Neuronal stem cell (in vitro differentiated cells): Measurements from ENCODE around the gene MAPK1.
"Not testable (repeated sequence)": the region's sequence is repeated elsewhere in the genome, so short reads cannot be mapped to it uniquely, and the experiment has no call there.

Source experiments
- DNase-seq: peaks from one replicate; pipeline ENCODE4 v3.0.0-alpha.2; 2013; ENCODE audit warnings: low spot score
- H2AFZ ChIP-seq: one replicate; pipeline ENCODE4 v1.6.1; 2013; ENCODE audit warnings: mild to moderate bottlenecking, low read length, inconsistent platforms
- H2AK5ac ChIP-seq: 2 replicates; pipeline ENCODE4 v1.6.1; 2013; ENCODE audit warnings: low read depth, mild to moderate bottlenecking, inconsistent platforms, low read length, moderate library complexity, mixed read lengths
- H2BK120ac ChIP-seq: 2 replicates; pipeline ENCODE4 v1.6.1; 2013; ENCODE audit warnings: low read depth, mild to moderate bottlenecking, inconsistent platforms, low read length, moderate library complexity, mixed read lengths
- H2BK12ac ChIP-seq: one replicate; pipeline ENCODE4 v1.6.1; 2013; ENCODE audit warnings: low read length, inconsistent platforms
- H2BK15ac ChIP-seq: 2 replicates; pipeline ENCODE4 v1.6.1; 2013; ENCODE audit warnings: mild to moderate bottlenecking, low read length, inconsistent platforms, mixed read lengths
- H2BK5ac ChIP-seq: one replicate; pipeline ENCODE4 v1.6.1; 2013; ENCODE audit warnings: inconsistent platforms, mild to moderate bottlenecking, low read length, moderate library complexity
- H3K14ac ChIP-seq: one replicate; pipeline ENCODE4 v1.6.1; 2013; ENCODE audit warnings: low read length, inconsistent platforms
- H3K18ac ChIP-seq: 2 replicates; pipeline ENCODE4 v1.6.1; 2013; ENCODE audit warnings: low read length, inconsistent platforms
- H3K23ac ChIP-seq: 2 replicates; pipeline ENCODE4 v1.6.1; 2013; ENCODE audit warnings: low read depth, mild to moderate bottlenecking, mixed read lengths, low read length, inconsistent platforms; ENCODE audit not compliant: poor library complexity
- H3K27ac ChIP-seq: replicated peaks from 3 replicates; pipeline ENCODE4 v1.5.1; 2013; ENCODE audit warnings: low read length, inconsistent platforms
- H3K27me3 ChIP-seq, 3 experiments: 2 replicates each; pipeline ENCODE4 v1.6.1; 2013; ENCODE audit warnings: low read length in 3 of 3, mild to moderate bottlenecking in 2 of 3, inconsistent platforms in 1 of 3, low read depth in 1 of 3, mixed read lengths in 1 of 3, moderate library complexity in 1 of 3; ENCODE audit not compliant: control insufficient read depth in 3 of 3, insufficient read depth in 3 of 3
- H3K36me3 ChIP-seq, 2 donors: replicated peaks in 1 of 2; 2 replicates each; pipeline ENCODE4 v1.6.1; 2013; ENCODE audit warnings: low read length in 2 of 2; ENCODE audit not compliant: control insufficient read depth in 2 of 2, insufficient read depth in 2 of 2
- H3K4ac ChIP-seq: 2 replicates; pipeline ENCODE4 v1.6.1; 2013; ENCODE audit warnings: inconsistent platforms, mild to moderate bottlenecking, low read length, moderate library complexity
- H3K4me1 ChIP-seq, 2 donors: 1 replicate in 1 of 2; 2 replicates in 1 of 2; pipeline ENCODE4 v1.6.1; 2013; ENCODE audit warnings: low read length in 2 of 2, low read depth in 1 of 2; ENCODE audit not compliant: control insufficient read depth in 2 of 2, insufficient read depth in 1 of 2
- H3K4me2 ChIP-seq: one replicate; pipeline ENCODE4 v1.6.1; 2013; ENCODE audit warnings: mild to moderate bottlenecking, low read length, inconsistent platforms; ENCODE audit not compliant: insufficient read depth, poor library complexity, severe bottlenecking
- H3K4me3 ChIP-seq, 2 donors: 2 replicates each; pipeline ENCODE4 v1.5.1; 2013; ENCODE audit warnings: low read length in 2 of 2, mild to moderate bottlenecking in 2 of 2, inconsistent platforms in 1 of 2, moderate library complexity in 1 of 2
- H3K79me1 ChIP-seq: one replicate; pipeline ENCODE4 v1.6.1; 2013; ENCODE audit warnings: low read depth, mild to moderate bottlenecking, inconsistent platforms, low read length, moderate library complexity
- H3K9ac ChIP-seq: one replicate; pipeline ENCODE4 v1.6.1; 2013; ENCODE audit warnings: mild to moderate bottlenecking, low read depth, low read length, inconsistent platforms; ENCODE audit not compliant: poor library complexity
- H3K9me3 ChIP-seq, 2 donors: replicated peaks in 1 of 2; 2 replicates each; pipeline versions ENCODE3 to v1.6.1; 2013; ENCODE audit warnings: low read length in 2 of 2, mild to moderate bottlenecking in 2 of 2, inconsistent platforms in 1 of 2, low read depth in 1 of 2, mixed read lengths in 1 of 2, moderate library complexity in 1 of 2; ENCODE audit not compliant: control insufficient read depth in 2 of 2, insufficient read depth in 1 of 2
- H4K8ac ChIP-seq: one replicate; pipeline ENCODE4 v1.6.1; 2013; ENCODE audit warnings: low read depth, mild to moderate bottlenecking, inconsistent platforms, low read length, moderate library complexity
- H4K91ac ChIP-seq: one replicate; pipeline ENCODE4 v1.6.1; 2013; ENCODE audit warnings: low read length, low read depth, mild to moderate bottlenecking, inconsistent platforms; ENCODE audit not compliant: poor library complexity
- WGBS, 2 donors: extraction: QIAGEN DNeasy Blood & Tissue Kit; methylation state at CpG; one replicate each; pipeline ENCODE4 v1.1.7; 2013; ENCODE audit warnings: missing lambda C conversion rate in 2 of 2, mixed read lengths in 1 of 2; ENCODE audit not compliant: insufficient read length in 2 of 2, insufficient replicate concordance in 1 of 2; ENCODE audit errors: extremely low coverage in 2 of 2; 5-methylcytosine and 5-hydroxymethylcytosine counted together

MAPK1 gene

DNA sequence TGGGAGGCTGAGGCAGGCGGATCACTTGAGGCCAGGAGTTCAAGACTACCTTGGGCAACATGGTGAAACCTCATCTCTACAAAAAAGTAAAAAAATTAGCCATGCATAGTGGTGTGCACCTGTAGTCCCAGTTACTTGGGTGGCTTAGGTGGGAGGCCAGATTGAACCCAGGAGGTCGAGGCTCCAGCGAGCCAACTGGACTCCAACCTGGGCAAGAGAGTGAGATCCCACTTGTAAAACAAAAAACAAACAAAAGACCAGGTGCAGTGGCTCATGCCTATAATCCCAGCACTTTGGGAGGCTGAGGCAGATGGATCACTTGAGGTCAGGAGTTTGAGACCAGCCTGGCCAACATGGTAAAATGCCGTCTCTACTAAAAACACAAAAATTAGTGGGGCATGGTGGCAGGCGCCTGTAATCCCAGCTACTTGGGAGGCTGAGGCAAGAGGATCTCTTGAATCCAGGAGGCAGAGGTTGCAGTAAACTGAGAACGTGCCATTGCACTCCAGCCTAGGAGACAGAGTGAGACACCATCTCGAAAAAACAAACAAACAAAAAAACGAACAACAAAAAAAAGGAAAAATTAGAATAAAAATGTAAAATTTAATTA, 46.7 kb upstream of the MAPK1 start:
- not testable (repeated sequence) for H2BK5ac ChIP-seq, H3K36me3 ChIP-seq, H3K9ac ChIP-seq, H2BK120ac ChIP-seq, DNase-seq, H4K91ac ChIP-seq, H3K23ac ChIP-seq, H2BK15ac ChIP-seq, H2AK5ac ChIP-seq, H3K4me3 ChIP-seq, H3K18ac ChIP-seq, H4K8ac ChIP-seq, H2AFZ ChIP-seq, H3K27me3 ChIP-seq, H2BK12ac ChIP-seq, H3K4me2 ChIP-seq, H3K9me3 ChIP-seq, H3K4ac ChIP-seq, H3K79me1 ChIP-seq, H3K4me1 ChIP-seq, H3K14ac ChIP-seq, H3K27ac ChIP-seq
- WGBS, 2 donors: no CpG with 5 or more reads among the region's 8 CpGs

GRCh38 chr22:21910367-21910766, 42.9 kb upstream of the MAPK1 start:
- no CpG with 5 or more reads among the region's 4 CpGs for WGBS, 2 donors
- not testable (repeated sequence) for H2BK120ac ChIP-seq, H3K14ac ChIP-seq, H3K4me1 ChIP-seq, H2BK5ac ChIP-seq, H4K91ac ChIP-seq, H3K4ac ChIP-seq, H2AK5ac ChIP-seq, H3K79me1 ChIP-seq, H3K18ac ChIP-seq, H3K23ac ChIP-seq, H3K9ac ChIP-seq, H3K4me2 ChIP-seq, H4K8ac ChIP-seq, H2BK15ac ChIP-seq, H2AFZ ChIP-seq, H3K9me3 ChIP-seq, H3K36me3 ChIP-seq, DNase-seq, H2BK12ac ChIP-seq, H3K27me3 ChIP-seq, H3K27ac ChIP-seq, H3K4me3 ChIP-seq

GRCh38 chr22:21909871-21910270, 42.4 kb upstream of the MAPK1 start:
- no peaks in the 10 kb centered on the region for H3K79me1 ChIP-seq
- H3K14ac ChIP-seq: no peak overlapping the region
- H2AK5ac ChIP-seq: no peak overlapping the region
- no CpG with 5 or more reads among the region's 2 CpGs for WGBS, 2 donors
- no peak overlapping the region for H3K9ac ChIP-seq
- H4K91ac ChIP-seq: no peak overlapping the region
- H3K9me3 ChIP-seq: no peaks in the 10 kb centered on the region
- no peak overlapping the region for H2BK15ac ChIP-seq
- no peak overlapping the region for H3K4ac ChIP-seq
- H3K27ac ChIP-seq: no peak overlapping the region
- H3K18ac ChIP-seq: no peak overlapping the region
- H3K23ac ChIP-seq: no peak overlapping the region
- H3K36me3 ChIP-seq: no peaks in the 10 kb centered on the region
- no peak overlapping the region for H3K4me2 ChIP-seq
- H2BK12ac ChIP-seq: no peak overlapping the region
- no peak overlapping the region for H4K8ac ChIP-seq
- no peak overlapping the region for H2BK5ac ChIP-seq
- no peak overlapping the region for H2AFZ ChIP-seq
- H2BK120ac ChIP-seq: no peak overlapping the region
- no peaks in the 10 kb centered on the region for H3K27me3 ChIP-seq
- H3K4me3 ChIP-seq: no peak overlapping the region
- peaks cover 0 to 2% of the 10 kb centered on the region in 2 donors for H3K4me1 ChIP-seq
- DNase-seq: no peak

DNA sequence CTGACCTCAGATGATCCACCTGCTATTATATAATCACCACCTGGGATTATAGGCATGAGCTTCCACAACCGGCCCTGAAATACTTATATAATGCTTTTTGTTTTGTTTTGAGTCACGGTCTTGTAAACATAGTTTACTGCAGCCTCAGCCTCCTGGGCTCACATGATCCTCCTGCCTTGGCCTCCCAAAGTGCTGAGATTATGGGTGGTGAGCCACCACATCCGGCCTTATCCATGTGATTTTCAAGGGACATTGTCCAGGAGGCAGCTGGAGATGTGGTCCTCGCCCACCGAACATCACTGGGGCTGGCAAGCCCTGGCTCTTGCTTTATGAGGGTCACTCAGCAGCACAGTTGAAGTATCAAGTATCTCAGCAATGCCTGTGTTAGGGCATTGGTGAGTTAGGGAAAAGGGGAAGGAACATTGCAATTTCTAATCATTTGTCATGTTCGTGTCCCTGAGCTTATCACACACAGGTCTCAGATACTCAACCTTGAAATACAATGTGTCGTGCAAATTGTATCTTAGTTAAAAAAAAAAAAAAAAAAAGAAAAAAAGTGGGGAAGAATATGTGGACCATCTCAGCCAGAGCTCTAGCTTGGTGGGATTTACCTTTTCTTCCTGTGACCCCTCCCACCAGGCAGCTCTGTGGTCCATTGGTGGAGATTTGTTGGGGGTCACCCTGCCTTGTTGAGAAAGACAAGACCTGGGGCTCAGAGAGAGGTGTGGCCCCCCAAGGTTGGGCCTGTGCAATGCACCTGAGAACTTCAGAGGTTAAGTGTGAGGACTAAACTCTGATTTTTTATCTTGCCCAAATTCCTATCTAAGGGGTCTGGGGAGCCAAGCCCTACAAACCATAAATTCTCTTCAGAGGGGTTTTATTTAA, 40.4 kb upstream of the MAPK1 start:
- Histone ChIP-seq H3K4me3 (no peak overlapping the region), H4K8ac (no peak overlapping the region), H3K27me3 (no peaks in the 10 kb centered on the region), H2BK12ac (no peak overlapping the region), H3K18ac (no peak overlapping the region), H3K23ac (no peak overlapping the region), H2AFZ (no peak overlapping the region), H3K9ac (no peak overlapping the region), H3K4me1 (peaks cover 0 to 2% of the 10 kb centered on the region in 2 donors), H4K91ac (no peak overlapping the region), H3K36me3 (no peaks in the 10 kb centered on the region), H2BK120ac (no peak overlapping the region), H3K79me1 (peaks cover 2% of the 10 kb centered on the region), H3K27ac (no peak overlapping the region), H2BK5ac (no peak overlapping the region), H3K9me3 (no peaks in the 10 kb centered on the region), H3K4ac (no peak overlapping the region), H3K4me2 (no peak overlapping the region), H2BK15ac (no peak overlapping the region), H2AK5ac (no peak overlapping the region), H3K14ac (no peak overlapping the region)
- WGBS, 2 donors: no CpG with 5 or more reads among the region's 7 CpGs
- DNase-seq: no peak
